WTC11 (cell line): Measurements from ENCODE around the gene SAMSN1. TPM values are rescaled to one million over a fixed set of nuclear protein-coding genes. Genes with fewer than 3 reads are reported as not detected.

ENCODE experiments used
- ATAC-seq: fragments of 200-7000 bp; cut with Tn5 transposase; 2 replicates; pipeline ENCODE4 v1.10.0; 2021; ENCODE audit warnings: mild to moderate bottlenecking, moderate library complexity
- CTCF ChIA-PET: fragments of 300-600 bp; sonication (Branson Sonifier 250); formaldehyde crosslinking; loops from one replicate; lab custom pipeline; 2021; ENCODE audit warnings: antibody characterized with exemption; lab: Charles Lee
- POLR2A ChIA-PET: fragments of 350-600 bp; sonication (Branson Sonifier 250); formaldehyde crosslinking; loops from one replicate; lab custom pipeline; 2021; ENCODE audit warnings: antibody characterized with exemption; lab: Charles Lee
- DNase-seq: peaks from one replicate; pipeline ENCODE4 v3.0.0; 2021; ENCODE audit warnings: low spot score
- H3K27ac Mint-ChIP-seq: 2 replicates; pipeline ENCODE4 v1.8.0; 2021; ENCODE audit warnings: mixed read lengths
- H3K27me3 Mint-ChIP-seq: 2 replicates; pipeline ENCODE4 v1.8.0; 2021; ENCODE audit warnings: low read depth, mild to moderate bottlenecking, moderate library complexity, mixed read lengths
- H3K36me3 Mint-ChIP-seq: 2 replicates; pipeline ENCODE4 v1.8.0; 2021; ENCODE audit warnings: mixed read lengths
- H3K4me1 Mint-ChIP-seq: 2 replicates; pipeline ENCODE4 v1.8.0; 2022; ENCODE audit warnings: mixed read lengths
- H3K4me3 Mint-ChIP-seq: 2 replicates; pipeline ENCODE4 v1.8.0; 2021; ENCODE audit warnings: mild to moderate bottlenecking, moderate library complexity, mixed read lengths
- H3K9me3 Mint-ChIP-seq: 2 replicates; pipeline ENCODE4 v1.8.0; 2021; ENCODE audit warnings: mixed read lengths
- AFF4 ChIP-seq: sonication (generic); formaldehyde crosslinking; IDR thresholded peaks from 2 replicates; pipeline ENCODE4 v1.8.1; 2023; ENCODE audit warnings: mild to moderate bottlenecking, missing genetic modification reagents, borderline replicate concordance
- AR ChIP-seq: fragments of 250-450 bp; sonication (Bioruptor Pico); IDR thresholded peaks from 2 replicates; pipeline ENCODE4 v1.9.0; 2021; ENCODE audit warnings: mild to moderate bottlenecking
- CTCF ChIP-seq: fragments of 200-600 bp; IDR thresholded peaks from 2 replicates; pipeline ENCODE4 v1.8.0; 2022; ENCODE audit warnings: antibody characterized with exemption
- E2F5 ChIP-seq: sonication (generic); formaldehyde crosslinking; IDR thresholded peaks from 2 replicates; pipeline ENCODE4 v1.8.1; 2022; ENCODE audit warnings: mild to moderate bottlenecking, moderate library complexity, missing genetic modification reagents
- EMX1 ChIP-seq: fragments of 250-450 bp; sonication (Bioruptor Pico); IDR thresholded peaks from 2 replicates; pipeline ENCODE4 v1.8.0; 2021; ENCODE audit warnings: mild to moderate bottlenecking
- JUN ChIP-seq: sonication (generic); formaldehyde crosslinking; IDR thresholded peaks from 2 replicates; pipeline ENCODE4 v1.8.0; 2023; ENCODE audit warnings: mild to moderate bottlenecking, missing genetic modification reagents
- KAT7 ChIP-seq: sonication (generic); formaldehyde crosslinking; IDR thresholded peaks from 2 replicates; pipeline ENCODE4 v1.8.1; 2023; ENCODE audit warnings: missing genetic modification reagents, mild to moderate bottlenecking, borderline replicate concordance
- NFATC4 ChIP-seq: fragments of 250-450 bp; sonication (Bioruptor Pico); IDR thresholded peaks from 2 replicates; pipeline ENCODE4 v1.9.0; 2021; ENCODE audit warnings: mild to moderate bottlenecking
- NR1H2 ChIP-seq: sonication (generic); formaldehyde crosslinking; IDR thresholded peaks from 2 replicates; pipeline ENCODE4 v1.9.0; 2021; ENCODE audit warnings: mild to moderate bottlenecking, moderate library complexity, missing genetic modification reagents
- PREB ChIP-seq: sonication (generic); formaldehyde crosslinking; IDR thresholded peaks from 2 replicates; pipeline ENCODE4 v1.8.1; 2022; ENCODE audit warnings: mild to moderate bottlenecking, missing genetic modification reagents, moderate library complexity, borderline replicate concordance
- SMAD3 ChIP-seq: sonication (generic); formaldehyde crosslinking; IDR thresholded peaks from 2 replicates; pipeline ENCODE4 v1.8.0; 2022; ENCODE audit warnings: missing genetic modification reagents, mild to moderate bottlenecking, borderline replicate concordance
- SMAD4 ChIP-seq: sonication (generic); formaldehyde crosslinking; IDR thresholded peaks from 2 replicates; pipeline ENCODE4 v1.8.0; 2022; ENCODE audit warnings: mild to moderate bottlenecking, missing genetic modification reagents
- ZNF121 ChIP-seq: sonication (generic); formaldehyde crosslinking; IDR thresholded peaks from 2 replicates; pipeline ENCODE4 v1.8.0; 2023; ENCODE audit warnings: missing genetic modification reagents
- ZNF219 ChIP-seq: sonication (generic); formaldehyde crosslinking; IDR thresholded peaks from 2 replicates; pipeline ENCODE4 v1.8.0; 2023; ENCODE audit warnings: missing genetic modification reagents, mild to moderate bottlenecking, borderline replicate concordance
- ZNF396 ChIP-seq: fragments of 250-450 bp; sonication (Bioruptor Pico); IDR thresholded peaks from 2 replicates; pipeline ENCODE4 v1.8.0; 2021; ENCODE audit warnings: mild to moderate bottlenecking, moderate library complexity, borderline replicate concordance
- ZNF423 ChIP-seq: fragments of 250-450 bp; sonication (Bioruptor Pico); IDR thresholded peaks from 2 replicates; pipeline ENCODE4 v2.1.2; 2022; ENCODE audit warnings: mild to moderate bottlenecking, moderate library complexity
- total RNA-seq: library from RNA; stranded (reverse); gene quantifications from 3 replicates; pipeline ENCODE4 v1.2.3, GENCODE V29; 2021
- TF ChIP-seq, protein P1 (sequence below): fragments of 250-450 bp; sonication (Bioruptor Pico); IDR thresholded peaks from 2 replicates; pipeline ENCODE4 v1.9.0; 2021; ENCODE audit warnings: mild to moderate bottlenecking, borderline replicate concordance
- TF ChIP-seq, protein P2 (sequence below): fragments of 250-450 bp; sonication (Bioruptor Pico); IDR thresholded peaks from 2 replicates; pipeline ENCODE4 v2.1.2; 2022; ENCODE audit warnings: mild to moderate bottlenecking, moderate library complexity
- TF ChIP-seq, protein P3 (sequence below): sonication (generic); formaldehyde crosslinking; IDR thresholded peaks from 2 replicates; pipeline ENCODE4 v1.8.1; 2022; ENCODE audit warnings: low read depth, mild to moderate bottlenecking, moderate library complexity, missing genetic modification reagents, borderline replicate concordance

Gene SAMSN1
- total RNA-seq, 1 experiment from 2014 or later, result 1.2 TPM

DNA sequence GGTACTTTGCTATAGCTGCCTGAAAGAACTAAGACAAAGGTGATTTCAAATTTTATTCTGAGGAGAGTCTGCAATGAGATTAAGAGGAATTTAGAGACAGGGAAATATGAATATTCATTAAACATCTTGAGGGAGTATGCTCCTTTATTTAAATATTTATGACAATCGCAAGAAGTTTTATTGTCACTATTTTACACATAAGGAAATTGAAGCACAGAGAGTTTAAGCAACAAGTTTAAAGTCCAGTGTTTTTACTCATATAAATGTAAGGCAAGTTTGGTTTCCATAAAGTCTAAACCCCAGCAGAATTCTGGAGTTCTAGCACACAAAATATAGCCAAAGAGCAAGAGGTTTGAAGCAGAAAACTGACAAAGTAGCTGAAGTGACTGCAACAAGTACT is 49.3 kb upstream of the SAMSN1 start (continued):
- TF ChIP-seq, protein P1, sequence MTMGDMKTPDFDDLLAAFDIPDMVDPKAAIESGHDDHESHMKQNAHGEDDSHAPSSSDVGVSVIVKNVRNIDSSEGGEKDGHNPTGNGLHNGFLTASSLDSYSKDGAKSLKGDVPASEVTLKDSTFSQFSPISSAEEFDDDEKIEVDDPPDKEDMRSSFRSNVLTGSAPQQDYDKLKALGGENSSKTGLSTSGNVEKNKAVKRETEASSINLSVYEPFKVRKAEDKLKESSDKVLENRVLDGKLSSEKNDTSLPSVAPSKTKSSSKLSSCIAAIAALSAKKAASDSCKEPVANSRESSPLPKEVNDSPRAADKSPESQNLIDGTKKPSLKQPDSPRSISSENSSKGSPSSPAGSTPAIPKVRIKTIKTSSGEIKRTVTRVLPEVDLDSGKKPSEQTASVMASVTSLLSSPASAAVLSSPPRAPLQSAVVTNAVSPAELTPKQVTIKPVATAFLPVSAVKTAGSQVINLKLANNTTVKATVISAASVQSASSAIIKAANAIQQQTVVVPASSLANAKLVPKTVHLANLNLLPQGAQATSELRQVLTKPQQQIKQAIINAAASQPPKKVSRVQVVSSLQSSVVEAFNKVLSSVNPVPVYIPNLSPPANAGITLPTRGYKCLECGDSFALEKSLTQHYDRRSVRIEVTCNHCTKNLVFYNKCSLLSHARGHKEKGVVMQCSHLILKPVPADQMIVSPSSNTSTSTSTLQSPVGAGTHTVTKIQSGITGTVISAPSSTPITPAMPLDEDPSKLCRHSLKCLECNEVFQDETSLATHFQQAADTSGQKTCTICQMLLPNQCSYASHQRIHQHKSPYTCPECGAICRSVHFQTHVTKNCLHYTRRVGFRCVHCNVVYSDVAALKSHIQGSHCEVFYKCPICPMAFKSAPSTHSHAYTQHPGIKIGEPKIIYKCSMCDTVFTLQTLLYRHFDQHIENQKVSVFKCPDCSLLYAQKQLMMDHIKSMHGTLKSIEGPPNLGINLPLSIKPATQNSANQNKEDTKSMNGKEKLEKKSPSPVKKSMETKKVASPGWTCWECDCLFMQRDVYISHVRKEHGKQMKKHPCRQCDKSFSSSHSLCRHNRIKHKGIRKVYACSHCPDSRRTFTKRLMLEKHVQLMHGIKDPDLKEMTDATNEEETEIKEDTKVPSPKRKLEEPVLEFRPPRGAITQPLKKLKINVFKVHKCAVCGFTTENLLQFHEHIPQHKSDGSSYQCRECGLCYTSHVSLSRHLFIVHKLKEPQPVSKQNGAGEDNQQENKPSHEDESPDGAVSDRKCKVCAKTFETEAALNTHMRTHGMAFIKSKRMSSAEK (CRISPR knock-in tag), result no peak
- no peak for TF ChIP-seq ZNF423 (CRISPR knock-in tag)
- TF ChIP-seq E2F5, result no peak
- TF ChIP-seq PREB (CRISPR knock-in tag), result no peak
- TF ChIP-seq JUN (CRISPR knock-in tag), result no peak

DNA sequence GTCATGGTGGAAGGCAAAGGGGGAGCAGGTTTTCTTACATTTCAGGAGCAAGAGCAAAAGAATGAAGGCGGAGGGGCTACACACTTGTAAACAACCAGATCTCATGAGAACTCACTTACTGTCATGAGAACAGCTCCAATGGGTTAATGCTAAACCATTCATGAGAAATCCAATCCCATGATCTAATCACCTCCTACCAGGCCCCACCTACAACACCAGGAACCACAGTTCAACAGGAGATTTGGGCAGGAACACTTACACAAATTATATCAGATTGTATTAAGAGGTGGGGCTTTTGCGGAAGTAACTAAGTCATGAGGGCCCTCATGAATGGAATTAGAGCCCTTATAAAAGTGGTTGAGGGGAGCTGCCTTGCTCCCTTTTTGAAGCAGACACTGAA is 48.9 kb upstream of the SAMSN1 start:
- Mint-ChIP-seq H3K4me3 (no peak overlapping the region), H3K27ac (no peak overlapping the region), H3K27me3 (peaks cover 2% of the 10 kb centered on the region), H3K9me3 (peaks cover 36% of the 10 kb centered on the region), H3K4me1 (peaks cover 12% of the 10 kb centered on the region), H3K36me3 (peaks cover 28% of the 10 kb centered on the region)
- DNase-seq (no peak), ATAC-seq (no peak)
- CTCF ChIA-PET, result no interaction called here
- POLR2A ChIA-PET, result no interaction called here
- TF ChIP-seq KAT7 (CRISPR knock-in tag) (no peak), EMX1 (CRISPR knock-in tag) (no peak), AFF4 (CRISPR knock-in tag) (no peak), ZNF121 (CRISPR knock-in tag) (no peak), CTCF (no peak), AR (no peak), ZNF219 (CRISPR knock-in tag) (no peak), NR1H2 (CRISPR knock-in tag) (no peak), ZNF396 (CRISPR knock-in tag) (no peak), NFATC4 (no peak), SMAD4 (CRISPR knock-in tag) (no peak), SMAD3 (no peak)
- TF ChIP-seq, protein P2, sequence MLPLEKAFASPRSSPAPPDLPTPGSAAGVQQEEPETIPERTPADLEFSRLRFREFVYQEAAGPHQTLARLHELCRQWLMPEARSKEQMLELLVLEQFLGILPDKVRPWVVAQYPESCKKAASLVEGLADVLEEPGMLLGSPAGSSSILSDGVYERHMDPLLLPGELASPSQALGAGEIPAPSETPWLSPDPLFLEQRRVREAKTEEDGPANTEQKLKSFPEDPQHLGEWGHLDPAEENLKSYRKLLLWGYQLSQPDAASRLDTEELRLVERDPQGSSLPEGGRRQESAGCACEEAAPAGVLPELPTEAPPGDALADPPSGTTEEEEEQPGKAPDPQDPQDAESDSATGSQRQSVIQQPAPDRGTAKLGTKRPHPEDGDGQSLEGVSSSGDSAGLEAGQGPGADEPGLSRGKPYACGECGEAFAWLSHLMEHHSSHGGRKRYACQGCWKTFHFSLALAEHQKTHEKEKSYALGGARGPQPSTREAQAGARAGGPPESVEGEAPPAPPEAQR (CRISPR knock-in tag), result no peak
- TF ChIP-seq, protein P3, sequence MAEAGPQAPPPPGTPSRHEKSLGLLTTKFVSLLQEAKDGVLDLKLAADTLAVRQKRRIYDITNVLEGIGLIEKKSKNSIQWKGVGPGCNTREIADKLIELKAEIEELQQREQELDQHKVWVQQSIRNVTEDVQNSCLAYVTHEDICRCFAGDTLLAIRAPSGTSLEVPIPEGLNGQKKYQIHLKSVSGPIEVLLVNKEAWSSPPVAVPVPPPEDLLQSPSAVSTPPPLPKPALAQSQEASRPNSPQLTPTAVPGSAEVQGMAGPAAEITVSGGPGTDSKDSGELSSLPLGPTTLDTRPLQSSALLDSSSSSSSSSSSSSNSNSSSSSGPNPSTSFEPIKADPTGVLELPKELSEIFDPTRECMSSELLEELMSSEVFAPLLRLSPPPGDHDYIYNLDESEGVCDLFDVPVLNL (CRISPR knock-in tag), result no peak
